Activated CD4-positive, alpha-beta T cell treated with anti-CD3 and anti-CD28 coated beads, Interleukin-10, Interleukin-2, amounts not matched to agents 100 ng/mL and 50 ng/mL, durations not matched to agents 16 hours and 8 hours (primary cell): Measurements from ENCODE around the gene EVX2.
A peak's percentile ranks its signal among the peaks of the same experiment; 100 is the strongest.

Experiments used
- DNase-seq: peaks from one replicate; pipeline ENCODE4 v3.0.0-alpha.2; 2020

Gene EVX2

GRCh38 chr2:176106581-176107539 is 23.1 kb upstream of the EVX2 start, which contains the start of gene HOXD11:
TSS of gene HOXD11 (plus strand) at chr2:176107280. CDS start at chr2:176107356, 76 bp downstream.
- no peak for DNase-seq

GRCh38 chr2:176105730-176106580 is 22.2 kb upstream of the EVX2 start:
- DNase-seq: no peak

- DNase-seq: no peak
Observed at GRCh38 chr2:176105078-176105729, 21.4 kb upstream of the EVX2 start.

GRCh38 chr2:176104316-176105077 is 20.7 kb upstream of the EVX2 start:
- DNase-seq: no peak

GRCh38 chr2:176103742-176104315 is 20.1 kb upstream of the EVX2 start:
- no peak for DNase-seq

GRCh38 chr2:176103194-176103593 is 19.4 kb upstream of the EVX2 start:
- no peak for DNase-seq

GRCh38 chr2:176102309-176102866 is 18.6 kb upstream of the EVX2 start:
- no peak for DNase-seq

- no peak for DNase-seq
Observed at GRCh38 chr2:176101842-176102241, 18.1 kb upstream of the EVX2 start.

- DNase-seq: no peak
Observed at GRCh38 chr2:176101216-176101830, 17.6 kb upstream of the EVX2 start.

- no peak for DNase-seq
Observed at GRCh38 chr2:176100547-176101140, 16.9 kb upstream of the EVX2 start.

- DNase-seq: no peak
Observed at GRCh38 chr2:176099728-176100546, 16.2 kb upstream of the EVX2 start, which contains the start of gene HOXD12. TSS of gene HOXD12 (plus strand) at chr2:176099795. CDS start at chr2:176099802, 7 bp downstream.

- DNase-seq: no peak
Observed at GRCh38 chr2:176099159-176099727, 15.5 kb upstream of the EVX2 start.

- no peak for DNase-seq
Observed at GRCh38 chr2:176098366-176099158, 14.8 kb upstream of the EVX2 start.

- no peak for DNase-seq
Observed at GRCh38 chr2:176097820-176098365, 14.1 kb upstream of the EVX2 start.

GRCh38 chr2:176096986-176097819 is 13.4 kb upstream of the EVX2 start:
- DNase-seq: peak; percentile 62

GRCh38 chr2:176096243-176096985 is 12.7 kb upstream of the EVX2 start:
- no peak for DNase-seq
